ENCODE measurements around the gene CALD1.

DNA sequence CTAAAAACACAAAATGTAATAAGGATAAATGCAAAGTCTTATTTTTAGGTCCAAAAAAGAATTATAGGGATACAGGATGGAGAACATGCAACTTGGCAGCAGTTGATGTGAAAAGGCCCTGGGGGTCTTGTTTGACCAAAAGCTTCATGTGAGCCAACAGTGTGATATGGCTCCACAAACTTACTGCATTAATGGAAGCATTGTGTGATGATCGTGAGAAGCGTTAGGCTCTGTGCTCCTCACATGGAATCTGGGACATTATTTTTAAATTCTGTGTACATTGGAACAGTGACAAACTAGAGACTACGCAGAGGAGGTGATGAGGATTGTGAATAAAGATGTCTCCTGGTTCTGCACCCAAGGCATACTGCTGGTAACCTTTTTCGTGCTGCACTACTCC, 39.1 kb upstream of the CALD1 start:
- TF ChIP-seq, protein P1, sequence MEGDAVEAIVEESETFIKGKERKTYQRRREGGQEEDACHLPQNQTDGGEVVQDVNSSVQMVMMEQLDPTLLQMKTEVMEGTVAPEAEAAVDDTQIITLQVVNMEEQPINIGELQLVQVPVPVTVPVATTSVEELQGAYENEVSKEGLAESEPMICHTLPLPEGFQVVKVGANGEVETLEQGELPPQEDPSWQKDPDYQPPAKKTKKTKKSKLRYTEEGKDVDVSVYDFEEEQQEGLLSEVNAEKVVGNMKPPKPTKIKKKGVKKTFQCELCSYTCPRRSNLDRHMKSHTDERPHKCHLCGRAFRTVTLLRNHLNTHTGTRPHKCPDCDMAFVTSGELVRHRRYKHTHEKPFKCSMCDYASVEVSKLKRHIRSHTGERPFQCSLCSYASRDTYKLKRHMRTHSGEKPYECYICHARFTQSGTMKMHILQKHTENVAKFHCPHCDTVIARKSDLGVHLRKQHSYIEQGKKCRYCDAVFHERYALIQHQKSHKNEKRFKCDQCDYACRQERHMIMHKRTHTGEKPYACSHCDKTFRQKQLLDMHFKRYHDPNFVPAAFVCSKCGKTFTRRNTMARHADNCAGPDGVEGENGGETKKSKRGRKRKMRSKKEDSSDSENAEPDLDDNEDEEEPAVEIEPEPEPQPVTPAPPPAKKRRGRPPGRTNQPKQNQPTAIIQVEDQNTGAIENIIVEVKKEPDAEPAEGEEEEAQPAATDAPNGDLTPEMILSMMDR (IDR thresholded peaks at IDR 0.05): no peak
- no peak for TF ChIP-seq POLR2AphosphoS5 (IDR thresholded peaks at IDR 0.05)
- TF ChIP-seq POLR2A (IDR thresholded peaks at IDR 0.05): no peak
- no peak for TF ChIP-seq EP300 (IDR thresholded peaks at IDR 0.05)
